ENCODE measurements around the gene NR6A1. TPM values are rescaled to one million over a fixed set of nuclear protein-coding genes. Genes with fewer than 3 reads are reported as not detected.

NR6A1 gene
- polyA plus RNA-seq, 2 of the 4 experiments (the other 2 are of a cell fraction): 1.7 to 3.3 TPM

- H3K4me1 ChIP-seq: no peaks in the 10 kb centered on the region
- no peak for ATAC-seq
- no peak overlapping the region for H3K4me2 ChIP-seq
- ChIA-PET POLR2A (no interaction called here), CTCF (interaction anchor here (0.8 kb wide), 1 partner anchor 21 kb away, joined by 3 read pairs; no protein-coding TSS in a partner anchor)
- WGBS (ENCODE audit: missing lambda C conversion rate): 78% methylated on average over 31 of the region's 31 CpGs
- no peak overlapping the region for H3K27ac ChIP-seq
- FAIRE-seq: no peak
- DNase-seq (ENCODE audit: low read depth in 1 of 2, low spot score in 1 of 2): no peak
- TF ChIP-seq HEYL (CRISPR knock-in tag; IDR thresholded peaks at IDR 0.05): no peak
- no peak for TF ChIP-seq RAD21 (conservative IDR thresholded peaks at IDR 0.05 in 1 of 2, IDR thresholded peaks at IDR 0.05 in 1 of 2)
- no peak for TF ChIP-seq RARB (CRISPR knock-in tag; IDR thresholded peaks at IDR 0.05)
- TF ChIP-seq JUNB (IDR thresholded peaks at IDR 0.05): no peak
- TF ChIP-seq FOSL2 (IDR thresholded peaks at IDR 0.05): no peak
- no peak for TF ChIP-seq FOSL2 (CRISPR knock-in tag; IDR thresholded peaks at IDR 0.05)
- no peak for TF ChIP-seq TP53 (CRISPR knock-in tag; IDR thresholded peaks at IDR 0.05)
- TF ChIP-seq EP300 (IDR thresholded peaks at IDR 0.05): no peak
- no peak for TF ChIP-seq PHF8 (IDR thresholded peaks at IDR 0.05; ENCODE audit: borderline replicate concordance, low read depth)
- H3K9me3 ChIP-seq: no peaks in the 10 kb centered on the region
- H3K4me3 ChIP-seq: no peak overlapping the region
These were observed 275.7 kb downstream of the NR6A1 start for GRCh38 chr9:124495126-124496074.

- no peak overlapping the region for H3K4me3 ChIP-seq
- no peaks in the 10 kb centered on the region for H3K9me3 ChIP-seq
- no peak for DNase-seq (ENCODE audit: low read depth in 1 of 2, low spot score in 1 of 2)
- H3K27ac ChIP-seq: no peak overlapping the region
- H3K4me2 ChIP-seq: no peak overlapping the region
- FAIRE-seq: no peak
- ATAC-seq: peak in 1 of 2 experiments; percentile 16; a peak in 3 of 6 replicates
- CTCF ChIA-PET: interaction anchor here (0.7 to 1.2 kb wide), 3 partner anchors 13 to 43 kb away, joined by 3 read pairs; no protein-coding TSS in a partner anchor
- TF ChIP-seq KDM5A (IDR thresholded peaks at IDR 0.05): no peak
- TF ChIP-seq RFX5 (IDR thresholded peaks at IDR 0.05): no peak
- no peak for TF ChIP-seq RARB (CRISPR knock-in tag; IDR thresholded peaks at IDR 0.05)
- TF ChIP-seq PHF8 (IDR thresholded peaks at IDR 0.05; ENCODE audit: borderline replicate concordance, low read depth): no peak
- TF ChIP-seq KDM1A (IDR thresholded peaks at IDR 0.05; ENCODE audit: low read depth): no peak
- TF ChIP-seq JUNB (IDR thresholded peaks at IDR 0.05): no peak
- no peak for TF ChIP-seq HEYL (CRISPR knock-in tag; IDR thresholded peaks at IDR 0.05)
- no peak for TF ChIP-seq HES2 (IDR thresholded peaks at IDR 0.05)
- TF ChIP-seq ZSCAN20 (CRISPR knock-in tag; IDR thresholded peaks at IDR 0.05): no peak
- no peak for TF ChIP-seq TP53 (CRISPR knock-in tag; IDR thresholded peaks at IDR 0.05)
- no peak for TF ChIP-seq JUN (IDR thresholded peaks at IDR 0.05)
- TF ChIP-seq HOXB5 (CRISPR knock-in tag; IDR thresholded peaks at IDR 0.05): no peak
- no peak for TF ChIP-seq CBX8 (IDR thresholded peaks at IDR 0.05)
- TF ChIP-seq FOSL2 (IDR thresholded peaks at IDR 0.05): no peak
- no peak for TF ChIP-seq FOSL2 (CRISPR knock-in tag; IDR thresholded peaks at IDR 0.05)
- no peak for TF ChIP-seq ELK1 (IDR thresholded peaks at IDR 0.05; ENCODE audit: low read depth, low read length)
- no peaks in the 10 kb centered on the region for H3K4me1 ChIP-seq
- WGBS (ENCODE audit: missing lambda C conversion rate): 71% methylated on average over 15 of the region's 18 CpGs
- POLR2A ChIA-PET: no interaction called here
These were observed 277.2 kb downstream of the NR6A1 start for GRCh38 chr9:124493794-124494479.

- H3K9me3 ChIP-seq: no peaks in the 10 kb centered on the region
- H3K4me2 ChIP-seq: no peak overlapping the region
- ATAC-seq (no peak), DNase-seq (ENCODE audit: low read depth in 1 of 2, low spot score in 1 of 2) (no peak), FAIRE-seq (no peak)
- POLR2A ChIA-PET: no interaction called here
- CTCF ChIA-PET: interaction anchor here (1.0 to 1.3 kb wide), 3 partner anchors 12 to 44 kb away, joined by 3 read pairs; no protein-coding TSS in a partner anchor
- WGBS (ENCODE audit: missing lambda C conversion rate): 94% methylated on average over 4 of the region's 4 CpGs
- H3K27ac ChIP-seq: no peak overlapping the region
- no peaks in the 10 kb centered on the region for H3K4me1 ChIP-seq
- no peak overlapping the region for H3K4me3 ChIP-seq
- no peak for TF ChIP-seq EHMT2 (IDR thresholded peaks at IDR 0.05; ENCODE audit: low read depth)
- no peak for TF ChIP-seq ZFP36 (IDR thresholded peaks at IDR 0.05; ENCODE audit: borderline replicate concordance, partially characterized antibody)
- no peak for TF ChIP-seq ZNF302 (CRISPR knock-in tag; IDR thresholded peaks at IDR 0.05)
- TF ChIP-seq SREBF2 (IDR thresholded peaks at IDR 0.05): no peak
- TF ChIP-seq ATOH8 (CRISPR knock-in tag; IDR thresholded peaks at IDR 0.05; ENCODE audit: low read depth): no peak
- TF ChIP-seq EP300 (IDR thresholded peaks at IDR 0.05): no peak
- no peak for TF ChIP-seq BHLHE40 (IDR thresholded peaks at IDR 0.05; ENCODE audit: low read depth, low read length)
- no peak for TF ChIP-seq ZC3H11A (IDR thresholded peaks at IDR 0.05)
- TF ChIP-seq KDM1A (IDR thresholded peaks at IDR 0.05; ENCODE audit: low read depth): no peak
- no peak for TF ChIP-seq RNF2 (IDR thresholded peaks at IDR 0.05; ENCODE audit: borderline replicate concordance, low read depth)
- TF ChIP-seq NR3C1 (IDR thresholded peaks at IDR 0.05): no peak
- no peak for TF ChIP-seq KDM5A (IDR thresholded peaks at IDR 0.05)
- TF ChIP-seq BCL3 (IDR thresholded peaks at IDR 0.05): no peak
These were observed 277.9 kb downstream of the NR6A1 start for GRCh38 chr9:124493218-124493617.

All from A549 (cell line).